NOMO-1 treated with DMSO at 0.1 percent for 48 hours (cell line): ENCODE data around the gene VAMP2.

Source experiments
- DNase-seq: peaks from one replicate; lab custom pipeline; 2025; ENCODE audit not compliant: unreplicated experiment; lab: John Stamatoyannopoulos, UW

The VAMP2 gene

GRCh38 chr17:8143581-8144400, 19.0 kb downstream of the VAMP2 start:
- DNase-seq = no peak

- no peak for DNase-seq
These were observed 19.7 kb downstream of the VAMP2 start for GRCh38 chr17:8142887-8143580.

- no peak for DNase-seq
These were observed 20.4 kb downstream of the VAMP2 start for GRCh38 chr17:8142158-8142886.

GRCh38 chr17:8141741-8142140, 21.0 kb downstream of the VAMP2 start:
- no peak for DNase-seq

- DNase-seq = no peak
These were observed 21.7 kb downstream of the VAMP2 start for GRCh38 chr17:8141045-8141444.

- DNase-seq = no peak
These were observed 22.4 kb downstream of the VAMP2 start for GRCh38 chr17:8140065-8141029.

GRCh38 chr17:8138672-8139371, 23.9 kb downstream of the VAMP2 start:
- peak; percentile 95 for DNase-seq

GRCh38 chr17:8138374-8138671, 24.4 kb downstream of the VAMP2 start:
- DNase-seq = no peak

- DNase-seq = no peak
These were observed 24.9 kb downstream of the VAMP2 start for GRCh38 chr17:8137645-8138373.

- DNase-seq = no peak
These were observed 28.8 kb downstream of the VAMP2 start for GRCh38 chr17:8133941-8134340.

GRCh38 chr17:8133399-8133798, 29.3 kb downstream of the VAMP2 start:
- DNase-seq = no peak

GRCh38 chr17:8131844-8132441, 30.8 kb downstream of the VAMP2 start:
- DNase-seq = no peak

GRCh38 chr17:8128125-8128784, 34.5 kb downstream of the VAMP2 start:
- no peak for DNase-seq

GRCh38 chr17:8126491-8127066, 36.2 kb downstream of the VAMP2 start:
- peak; percentile 31 for DNase-seq

- no peak for DNase-seq
These were observed 36.7 kb downstream of the VAMP2 start for GRCh38 chr17:8125947-8126490.

- DNase-seq = peak; percentile 31
These were observed 37.4 kb downstream of the VAMP2 start for GRCh38 chr17:8125154-8125946.
